Measurements from ENCODE around the gene TUFT1.

DNA sequence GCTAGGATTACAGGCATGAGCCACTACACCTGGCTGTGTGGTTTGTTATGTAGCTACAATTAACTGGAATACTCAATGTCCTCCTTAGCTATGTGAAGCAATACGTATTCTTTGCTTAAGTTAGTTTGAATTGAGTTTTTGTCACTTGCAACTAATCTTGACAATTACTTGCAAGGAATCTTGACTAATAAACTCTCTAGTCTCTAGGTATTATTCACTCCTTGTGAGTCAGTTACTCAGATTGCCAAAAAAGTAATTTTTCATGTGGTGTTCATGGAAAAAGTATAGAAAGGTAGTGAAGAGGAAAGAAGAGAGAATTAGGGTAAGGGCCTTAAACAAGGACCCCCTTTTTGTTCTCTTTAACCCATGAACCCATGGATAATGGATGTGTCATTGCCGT is 64.2 kb downstream of the TUFT1 start:
- TF ChIP-seq, protein P1, sequence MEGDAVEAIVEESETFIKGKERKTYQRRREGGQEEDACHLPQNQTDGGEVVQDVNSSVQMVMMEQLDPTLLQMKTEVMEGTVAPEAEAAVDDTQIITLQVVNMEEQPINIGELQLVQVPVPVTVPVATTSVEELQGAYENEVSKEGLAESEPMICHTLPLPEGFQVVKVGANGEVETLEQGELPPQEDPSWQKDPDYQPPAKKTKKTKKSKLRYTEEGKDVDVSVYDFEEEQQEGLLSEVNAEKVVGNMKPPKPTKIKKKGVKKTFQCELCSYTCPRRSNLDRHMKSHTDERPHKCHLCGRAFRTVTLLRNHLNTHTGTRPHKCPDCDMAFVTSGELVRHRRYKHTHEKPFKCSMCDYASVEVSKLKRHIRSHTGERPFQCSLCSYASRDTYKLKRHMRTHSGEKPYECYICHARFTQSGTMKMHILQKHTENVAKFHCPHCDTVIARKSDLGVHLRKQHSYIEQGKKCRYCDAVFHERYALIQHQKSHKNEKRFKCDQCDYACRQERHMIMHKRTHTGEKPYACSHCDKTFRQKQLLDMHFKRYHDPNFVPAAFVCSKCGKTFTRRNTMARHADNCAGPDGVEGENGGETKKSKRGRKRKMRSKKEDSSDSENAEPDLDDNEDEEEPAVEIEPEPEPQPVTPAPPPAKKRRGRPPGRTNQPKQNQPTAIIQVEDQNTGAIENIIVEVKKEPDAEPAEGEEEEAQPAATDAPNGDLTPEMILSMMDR (IDR thresholded peaks at IDR 0.05; ENCODE audit: poor library complexity), result no peak
- no peak for TF ChIP-seq EZH2 (IDR thresholded peaks at IDR 0.05; ENCODE audit: borderline replicate concordance)
